ENCODE data around the gene SUN5.
"Not testable (repeated sequence)": the region's sequence is repeated elsewhere in the genome, so short reads cannot be mapped to it uniquely, and the experiment has no call there.

The SUN5 gene

GRCh38 chr20:32975698-32976674, 28.2 kb downstream of the SUN5 start:
- DNase-seq = no peak

GRCh38 chr20:32975121-32975520, 29.1 kb downstream of the SUN5 start:
- not testable (repeated sequence) for DNase-seq

- not testable (repeated sequence) for DNase-seq
Measured at GRCh38 chr20:32974204-32975064, 29.8 kb downstream of the SUN5 start.

- no peak for DNase-seq
Measured at GRCh38 chr20:32973077-32973717, 31.0 kb downstream of the SUN5 start.

- DNase-seq = no peak
Measured at GRCh38 chr20:32972181-32973076, 31.8 kb downstream of the SUN5 start.

GRCh38 chr20:32971703-32972161, 32.5 kb downstream of the SUN5 start:
- no peak for DNase-seq

- DNase-seq = no peak
Measured at GRCh38 chr20:32970973-32971300, 33.3 kb downstream of the SUN5 start.

- DNase-seq = no peak
Measured at GRCh38 chr20:32970115-32970972, 33.9 kb downstream of the SUN5 start.

- no peak for DNase-seq
Measured at GRCh38 chr20:32969356-32970114, 34.7 kb downstream of the SUN5 start.

GRCh38 chr20:32968478-32969241, 35.6 kb downstream of the SUN5 start:
- no peak for DNase-seq

GRCh38 chr20:32967961-32968457, 36.2 kb downstream of the SUN5 start:
- DNase-seq = no peak

GRCh38 chr20:32966881-32967781, 37.1 kb downstream of the SUN5 start:
- DNase-seq = no peak

GRCh38 chr20:32966382-32966781, 37.9 kb downstream of the SUN5 start:
- DNase-seq = no peak

- DNase-seq = no peak
Measured at GRCh38 chr20:32965581-32966373, 38.5 kb downstream of the SUN5 start.

- no peak for DNase-seq
Measured at GRCh38 chr20:32965115-32965514, 39.1 kb downstream of the SUN5 start.

GRCh38 chr20:32964575-32964974, 39.7 kb downstream of the SUN5 start:
- no peak for DNase-seq

- DNase-seq = no peak
Measured at GRCh38 chr20:32963176-32963575, 41.1 kb downstream of the SUN5 start.

All from NCI-H1930 (cell line).